Mesothelial cell of epicardium (in vitro differentiated cells): Measurements from ENCODE around the gene APOC1. TPM values are rescaled to one million over a fixed set of nuclear protein-coding genes. Genes with fewer than 3 reads are reported as not detected.
A peak's percentile ranks its signal among the peaks of the same experiment; 100 is the strongest.
"Not testable (repeated sequence)": the region's sequence is repeated elsewhere in the genome, so short reads cannot be mapped to it uniquely, and the experiment has no call there.

ENCODE experiments used
- DNase-seq, 2 experiments: peaks; one replicate each; pipeline ENCODE4 v3.0.0; 2021; ENCODE audit warnings: low spot score in 2 of 2; ENCODE audit not compliant: unreplicated experiment in 2 of 2
- H3K27ac Mint-ChIP-seq: 2 replicates; pipeline ENCODE4 v1.8.0; 2021; ENCODE audit warnings: mixed read lengths
- H3K27me3 Mint-ChIP-seq: 2 replicates; pipeline ENCODE4 v1.8.0; 2021; ENCODE audit warnings: low read depth, mixed read lengths
- H3K36me3 Mint-ChIP-seq: 2 replicates; pipeline ENCODE4 v1.8.0; 2021; ENCODE audit warnings: mixed read lengths
- H3K4me1 Mint-ChIP-seq: 2 replicates; pipeline ENCODE4 v1.8.0; 2021; ENCODE audit warnings: mixed read lengths
- H3K4me3 Mint-ChIP-seq: 2 replicates; pipeline ENCODE4 v1.8.0; 2021; ENCODE audit warnings: mild to moderate bottlenecking, moderate library complexity, mixed read lengths
- H3K9me3 Mint-ChIP-seq: 2 replicates; pipeline ENCODE4 v1.8.0; 2021; ENCODE audit warnings: mixed read lengths
- CTCF ChIP-seq: fragments of 200-600 bp; sonication (generic); IDR thresholded peaks from one replicate; pipeline ENCODE4 v1.5.0; 2021; ENCODE audit warnings: antibody characterized with exemption; ENCODE audit not compliant: unreplicated experiment
- total RNA-seq: library from RNA; stranded (reverse); gene quantifications from 3 replicates; pipeline ENCODE4 v1.2.1, GENCODE V29; 2021

The APOC1 gene
- total RNA-seq = 18.6 to 20.0 TPM (median 18.6 TPM) in 3 replicates

- not testable (repeated sequence) for H3K9me3 Mint-ChIP-seq, H3K27me3 Mint-ChIP-seq, H3K36me3 Mint-ChIP-seq
- peak within 1 kb of the TSS; percentile 99 for H3K27ac Mint-ChIP-seq
- peak; percentile 76 to 91 for DNase-seq
- peak within 1 kb of the TSS; percentile 98 for H3K4me3 Mint-ChIP-seq
- H3K4me1 Mint-ChIP-seq = peaks cover 30% of the 10 kb centered on the region
Observed at GRCh38 chr19:44914433-44915206, at the start of gene APOC1. TSS of gene APOC1 (plus strand) at chr19:44914608. CDS start at chr19:44914892, 284 bp downstream.

- Mint-ChIP-seq H3K36me3 (peaks cover 50% of the 10 kb centered on the region), H3K4me3 (no peak overlapping the region), H3K4me1 (peaks cover 10% of the 10 kb centered on the region), H3K9me3 (no peaks in the 10 kb centered on the region), H3K27ac (peak overlapping the region; percentile 43), H3K27me3 (no peaks in the 10 kb centered on the region)
- DNase-seq = no peak
- TF ChIP-seq CTCF = no peak
Observed at GRCh38 chr19:44865196-44865767, 49.1 kb upstream of the APOC1 start.

- H3K4me3 Mint-ChIP-seq = no peak overlapping the region
- no peaks in the 10 kb centered on the region for H3K27me3 Mint-ChIP-seq
- H3K27ac Mint-ChIP-seq = no peak overlapping the region
- H3K4me1 Mint-ChIP-seq = peaks cover under 1% of the 10 kb centered on the region
- DNase-seq = no peak
- no peak for TF ChIP-seq CTCF
- no peaks in the 10 kb centered on the region for H3K9me3 Mint-ChIP-seq
- H3K36me3 Mint-ChIP-seq = peaks cover 43% of the 10 kb centered on the region
Observed at GRCh38 chr19:44866664-44867063, 47.7 kb upstream of the APOC1 start.

GRCh38 chr19:44867578-44867977, 46.8 kb upstream of the APOC1 start:
- peak overlapping the region; percentile 14 for H3K27ac Mint-ChIP-seq
- H3K36me3 Mint-ChIP-seq = peaks cover 43% of the 10 kb centered on the region
- no peaks in the 10 kb centered on the region for H3K9me3 Mint-ChIP-seq
- no peaks in the 10 kb centered on the region for H3K27me3 Mint-ChIP-seq
- no peaks in the 10 kb centered on the region for H3K4me1 Mint-ChIP-seq
- TF ChIP-seq CTCF = no peak
- H3K4me3 Mint-ChIP-seq = no peak overlapping the region
- no peak for DNase-seq

- Mint-ChIP-seq H3K36me3 (peaks cover 55% of the 10 kb centered on the region), H3K27me3 (no peaks in the 10 kb centered on the region), H3K4me3 (no peak overlapping the region), H3K27ac (peak overlapping the region; percentile 71), H3K4me1 (peaks cover 2% of the 10 kb centered on the region), H3K9me3 (no peaks in the 10 kb centered on the region)
- no peak for TF ChIP-seq CTCF
- no peak for DNase-seq
Observed at GRCh38 chr19:44869733-44870470, 44.5 kb upstream of the APOC1 start.

- DNase-seq = no peak
- Mint-ChIP-seq H3K27ac (peak overlapping the region; percentile 30), H3K9me3 (no peaks in the 10 kb centered on the region), H3K36me3 (peaks cover 53% of the 10 kb centered on the region), H3K4me1 (peaks cover 9% of the 10 kb centered on the region), H3K4me3 (no peak overlapping the region), H3K27me3 (no peaks in the 10 kb centered on the region)
- TF ChIP-seq CTCF = no peak
Observed at GRCh38 chr19:44871809-44872208, 42.6 kb upstream of the APOC1 start.
